ENCODE measurements around the gene HYOU1. TPM values are rescaled to one million over a fixed set of nuclear protein-coding genes. Genes with fewer than 3 reads are reported as not detected.
"Not testable (repeated sequence)": the region's sequence is repeated elsewhere in the genome, so short reads cannot be mapped to it uniquely, and the experiment has no call there.

HYOU1 gene
- total RNA-seq, 1 donor from 2014 or later = 219 TPM

- Mint-ChIP-seq H3K27ac (peak within 1 kb of the TSS; percentile 100), H3K36me3 (ENCODE audit: low read depth) (peaks cover 58% of the 10 kb centered on the region), H3K4me1 (ENCODE audit: low read depth) (peaks cover 42% of the 10 kb centered on the region), H3K9me3 (no peaks in the 10 kb centered on the region), H3K27me3 (ENCODE audit: insufficient read depth) (no peaks in the 10 kb centered on the region), H3K4me3 (peak within 1 kb of the TSS; percentile 99)
- DNase-seq (ENCODE audit: low spot score) = peak; percentile 92
- intact Hi-C loops (cut with micrococcal nuclease) = loop anchor here (1.0 to 5.0 kb wide), 11 partner anchors 12 to 227 kb away; partner anchors contain the start of genes CBL, CENATAC, DDX6 and DPAGT1
Observed at GRCh38 chr11:119018074-119018938, 38.7 kb downstream of the HYOU1 start, which contains the start of the genes RPS25 and TRAPPC4. RPS25 (minus strand) TSS chr11:119018343; CDS start chr11:119018284, 59 bp downstream. TRAPPC4 (plus strand) TSS chr11:119018766; CDS start chr11:119018796, 30 bp downstream.

GRCh38 chr11:119017377-119017776 lies 39.6 kb downstream of the HYOU1 start:
- not testable (repeated sequence) for DNase-seq (ENCODE audit: low spot score); H3K9me3 Mint-ChIP-seq; H3K27me3 Mint-ChIP-seq (ENCODE audit: insufficient read depth)
- intact Hi-C loops (cut with micrococcal nuclease) = loop anchor here (5.0 kb wide), 1 partner anchor 190 kb away; the partner anchor contains the start of gene CBL
- Mint-ChIP-seq H3K4me3 (peak overlapping the region; percentile 99), H3K4me1 (ENCODE audit: low read depth) (peaks cover 41% of the 10 kb centered on the region), H3K36me3 (ENCODE audit: low read depth) (peaks cover 62% of the 10 kb centered on the region), H3K27ac (peak overlapping the region; percentile 100)

- Mint-ChIP-seq H3K27ac (no peak overlapping the region), H3K4me1 (ENCODE audit: low read depth) (peaks cover 37% of the 10 kb centered on the region), H3K9me3 (no peaks in the 10 kb centered on the region), H3K36me3 (ENCODE audit: low read depth) (peaks cover 62% of the 10 kb centered on the region), H3K27me3 (ENCODE audit: insufficient read depth) (no peaks in the 10 kb centered on the region), H3K4me3 (peak overlapping the region; percentile 99)
- no peak for DNase-seq (ENCODE audit: low spot score)
- intact Hi-C loops (cut with micrococcal nuclease) = loop anchor here (5.0 kb wide), 1 partner anchor 191 kb away; the partner anchor contains the start of gene CBL
Observed at GRCh38 chr11:119016216-119017009, 40.6 kb downstream of the HYOU1 start.

- Mint-ChIP-seq H3K36me3 (ENCODE audit: low read depth) (peaks cover 66% of the 10 kb centered on the region), H3K27ac (peak overlapping the region; percentile 9)
Observed at GRCh38 chr11:119015054-119015611, 41.9 kb downstream of the HYOU1 start.

GRCh38 chr11:119014209-119014924 lies 42.6 kb downstream of the HYOU1 start:
- intact Hi-C loops (cut with micrococcal nuclease) = no loop called here
- Mint-ChIP-seq H3K9me3 (no peaks in the 10 kb centered on the region), H3K27me3 (ENCODE audit: insufficient read depth) (no peaks in the 10 kb centered on the region), H3K4me1 (ENCODE audit: low read depth) (peaks cover 25% of the 10 kb centered on the region), H3K36me3 (ENCODE audit: low read depth) (peaks cover 63% of the 10 kb centered on the region), H3K4me3 (peak overlapping the region; percentile 22), H3K27ac (no peak overlapping the region)
- DNase-seq (ENCODE audit: low spot score) = no peak

More at GRCh38 chr11:119015054-119015611, 41.9 kb downstream of the HYOU1 start:
- DNase-seq (ENCODE audit: low spot score) = no peak
- intact Hi-C loops (cut with micrococcal nuclease) = loop anchor here (5.0 kb wide), 1 partner anchor 192 kb away; the partner anchor contains the start of gene CBL
- Mint-ChIP-seq H3K9me3 (no peaks in the 10 kb centered on the region), H3K4me3 (peak overlapping the region; percentile 27), H3K27me3 (ENCODE audit: insufficient read depth) (no peaks in the 10 kb centered on the region), H3K4me1 (ENCODE audit: low read depth) (peaks cover 31% of the 10 kb centered on the region)

GRCh38 chr11:119012629-119013170 lies 44.3 kb downstream of the HYOU1 start:
- peak overlapping the region; percentile 37 for H3K27ac Mint-ChIP-seq

GRCh38 chr11:119011476-119012053 lies 45.4 kb downstream of the HYOU1 start:
- Mint-ChIP-seq H3K27ac (no peak overlapping the region), H3K27me3 (ENCODE audit: insufficient read depth) (no peaks in the 10 kb centered on the region), H3K4me3 (no peak overlapping the region), H3K36me3 (ENCODE audit: low read depth) (peaks cover 54% of the 10 kb centered on the region), H3K9me3 (no peaks in the 10 kb centered on the region), H3K4me1 (ENCODE audit: low read depth) (peaks cover 25% of the 10 kb centered on the region)
- DNase-seq (ENCODE audit: low spot score) = no peak
- intact Hi-C loops (cut with micrococcal nuclease) = no loop called here

More at GRCh38 chr11:119012629-119013170, 44.3 kb downstream of the HYOU1 start:
- intact Hi-C loops (cut with micrococcal nuclease) = no loop called here
- H3K27me3 Mint-ChIP-seq (ENCODE audit: insufficient read depth) = no peaks in the 10 kb centered on the region
- peaks cover 25% of the 10 kb centered on the region for H3K4me1 Mint-ChIP-seq (ENCODE audit: low read depth)
- no peaks in the 10 kb centered on the region for H3K9me3 Mint-ChIP-seq
- no peak overlapping the region for H3K4me3 Mint-ChIP-seq
- H3K36me3 Mint-ChIP-seq (ENCODE audit: low read depth) = peaks cover 57% of the 10 kb centered on the region
- no peak for DNase-seq (ENCODE audit: low spot score)

GRCh38 chr11:119006656-119007055 lies 50.3 kb downstream of the HYOU1 start:
- Mint-ChIP-seq H3K27me3 (ENCODE audit: insufficient read depth) (no peaks in the 10 kb centered on the region), H3K4me1 (ENCODE audit: low read depth) (peaks cover 5% of the 10 kb centered on the region), H3K36me3 (ENCODE audit: low read depth) (peaks cover 32% of the 10 kb centered on the region), H3K27ac (no peak overlapping the region), H3K4me3 (no peak overlapping the region), H3K9me3 (no peaks in the 10 kb centered on the region)
- intact Hi-C loops (cut with micrococcal nuclease) = no loop called here
- DNase-seq (ENCODE audit: low spot score) = no peak

- no peak overlapping the region for H3K27ac Mint-ChIP-seq
- no peaks in the 10 kb centered on the region for H3K9me3 Mint-ChIP-seq
- intact Hi-C loops (cut with micrococcal nuclease) = no loop called here
- no peaks in the 10 kb centered on the region for H3K27me3 Mint-ChIP-seq (ENCODE audit: insufficient read depth)
- peak overlapping the region; percentile 8 for H3K4me3 Mint-ChIP-seq
- H3K4me1 Mint-ChIP-seq (ENCODE audit: low read depth) = peaks cover 26% of the 10 kb centered on the region
- H3K36me3 Mint-ChIP-seq (ENCODE audit: low read depth) = peaks cover 22% of the 10 kb centered on the region
- no peak for DNase-seq (ENCODE audit: low spot score)
Observed at GRCh38 chr11:119000906-119001305, 56.1 kb downstream of the HYOU1 start.

GRCh38 chr11:118998822-118999221 lies 58.2 kb downstream of the HYOU1 start:
- Mint-ChIP-seq H3K36me3 (ENCODE audit: low read depth) (peaks cover 16% of the 10 kb centered on the region), H3K27ac (peak overlapping the region; percentile 97), H3K4me3 (peak overlapping the region; percentile 96), H3K9me3 (no peaks in the 10 kb centered on the region), H3K4me1 (ENCODE audit: low read depth) (peaks cover 27% of the 10 kb centered on the region), H3K27me3 (ENCODE audit: insufficient read depth) (no peaks in the 10 kb centered on the region)
- no peak for DNase-seq (ENCODE audit: low spot score)
- intact Hi-C loops (cut with micrococcal nuclease) = loop anchor here (1.0 to 5.0 kb wide), 8 partner anchors 19 to 433 kb away; partner anchors contain the start of genes C2CD2L, CBL, RPS25 and SLC37A4

- no peaks in the 10 kb centered on the region for H3K27me3 Mint-ChIP-seq (ENCODE audit: insufficient read depth)
- DNase-seq (ENCODE audit: low spot score) = no peak
- peak overlapping the region; percentile 96 for H3K4me3 Mint-ChIP-seq
- intact Hi-C loops (cut with micrococcal nuclease) = loop anchor here (1.0 to 5.0 kb wide), 8 partner anchors 20 to 432 kb away; partner anchors contain the start of genes C2CD2L, CBL, RPS25 and SLC37A4
- peaks cover 27% of the 10 kb centered on the region for H3K4me1 Mint-ChIP-seq (ENCODE audit: low read depth)
- no peaks in the 10 kb centered on the region for H3K9me3 Mint-ChIP-seq
- peaks cover 18% of the 10 kb centered on the region for H3K36me3 Mint-ChIP-seq (ENCODE audit: low read depth)
- peak overlapping the region; percentile 97 for H3K27ac Mint-ChIP-seq
Observed at GRCh38 chr11:118998388-118998717, 58.7 kb downstream of the HYOU1 start.
